SK-N-SH treated with all-trans-retinoic acid at 6 μM for 48 hours (cell line): Measurements from ENCODE around the gene BRINP3.

Experiments used
- BACH2 ChIP-seq: fragments of 250-450 bp; sonication (Bioruptor Pico); IDR thresholded peaks from 2 replicates; pipeline ENCODE4 v1.9.0; 2021; ENCODE audit warnings: mild to moderate bottlenecking, borderline replicate concordance
- CSDC2 ChIP-seq: fragments of 250-450 bp; sonication (Bioruptor Pico); IDR thresholded peaks from 2 replicates; pipeline ENCODE4 v1.5.0; 2020; ENCODE audit warnings: mild to moderate bottlenecking, moderate library complexity
- ISL1 ChIP-seq: fragments of 250-450 bp; sonication (Bioruptor Pico); IDR thresholded peaks from 2 replicates; pipeline ENCODE4 v2.1.2; 2022; ENCODE audit warnings: mild to moderate bottlenecking, moderate library complexity
- TCF4 ChIP-seq: fragments of 250-450 bp; sonication (Bioruptor Pico); IDR thresholded peaks from 2 replicates; pipeline ENCODE4 v1.8.0; 2021; ENCODE audit warnings: mild to moderate bottlenecking, moderate library complexity, borderline replicate concordance
- TOX ChIP-seq: fragments of 250-450 bp; sonication (Bioruptor Pico); IDR thresholded peaks from 2 replicates; pipeline ENCODE4 v1.8.0; 2021; ENCODE audit warnings: mild to moderate bottlenecking, moderate library complexity, borderline replicate concordance
- ZC3H10 ChIP-seq: fragments of 250-450 bp; sonication (Bioruptor Pico); IDR thresholded peaks from 2 replicates; pipeline ENCODE4 v1.5.1; 2021; ENCODE audit warnings: mild to moderate bottlenecking, moderate library complexity
- ZFP3 ChIP-seq: fragments of 250-450 bp; sonication (Bioruptor Pico); IDR thresholded peaks from 2 replicates; pipeline ENCODE4 v1.5.0; 2020; ENCODE audit warnings: mild to moderate bottlenecking, moderate library complexity
- ZFP30 ChIP-seq: fragments of 450-650 bp; formaldehyde crosslinking; IDR thresholded peaks from 2 replicates; pipeline ENCODE4 v1.5.0; 2022; ENCODE audit warnings: mild to moderate bottlenecking, moderate library complexity
- TF ChIP-seq, protein P1 (sequence below): fragments of 250-450 bp; sonication (Bioruptor Pico); IDR thresholded peaks from 2 replicates; pipeline ENCODE4 v1.8.0; 2021; ENCODE audit warnings: low read depth, mild to moderate bottlenecking, moderate library complexity, borderline replicate concordance
- TF ChIP-seq, protein P2 (sequence below): fragments of 250-450 bp; sonication (Bioruptor Pico); IDR thresholded peaks from 2 replicates; pipeline ENCODE4 v1.8.0; 2020; ENCODE audit warnings: mild to moderate bottlenecking, moderate library complexity, borderline replicate concordance
- TF ChIP-seq, protein P3 (sequence below): fragments of 250-450 bp; sonication (Bioruptor Pico); IDR thresholded peaks from 2 replicates; pipeline ENCODE4 v1.5.0; 2020; ENCODE audit warnings: mild to moderate bottlenecking, moderate library complexity

DNA sequence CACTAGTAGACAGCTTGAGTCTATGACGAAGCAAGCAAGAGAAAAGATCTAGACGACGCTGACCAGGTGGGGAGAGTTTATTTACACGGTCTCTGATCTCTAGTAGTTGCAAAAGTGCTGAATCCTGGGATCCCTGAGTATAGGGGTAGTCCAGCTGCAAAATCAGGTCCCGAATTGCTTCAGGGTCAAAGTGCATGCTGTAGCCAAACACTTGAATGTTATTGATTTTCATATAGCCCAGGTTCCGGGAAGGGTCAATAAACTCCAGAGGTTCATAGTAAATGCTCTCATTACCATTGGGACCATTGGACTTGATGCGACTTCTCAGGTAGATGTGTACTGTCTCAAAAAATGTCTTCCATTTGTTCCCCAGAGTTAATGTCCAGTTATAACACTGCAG is 379.6 kb downstream of the BRINP3 start:
- TF ChIP-seq, protein P1, sequence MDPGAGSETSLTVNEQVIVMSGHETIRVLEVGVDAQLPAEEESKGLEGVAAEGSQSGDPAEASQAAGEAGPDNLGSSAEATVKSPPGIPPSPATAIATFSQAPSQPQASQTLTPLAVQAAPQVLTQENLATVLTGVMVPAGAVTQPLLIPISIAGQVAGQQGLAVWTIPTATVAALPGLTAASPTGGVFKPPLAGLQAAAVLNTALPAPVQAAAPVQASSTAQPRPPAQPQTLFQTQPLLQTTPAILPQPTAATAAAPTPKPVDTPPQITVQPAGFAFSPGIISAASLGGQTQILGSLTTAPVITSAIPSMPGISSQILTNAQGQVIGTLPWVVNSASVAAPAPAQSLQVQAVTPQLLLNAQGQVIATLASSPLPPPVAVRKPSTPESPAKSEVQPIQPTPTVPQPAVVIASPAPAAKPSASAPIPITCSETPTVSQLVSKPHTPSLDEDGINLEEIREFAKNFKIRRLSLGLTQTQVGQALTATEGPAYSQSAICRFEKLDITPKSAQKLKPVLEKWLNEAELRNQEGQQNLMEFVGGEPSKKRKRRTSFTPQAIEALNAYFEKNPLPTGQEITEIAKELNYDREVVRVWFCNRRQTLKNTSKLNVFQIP (CRISPR knock-in tag): no peak
- TF ChIP-seq CSDC2 (CRISPR knock-in tag): no peak
- no peak for TF ChIP-seq TCF4 (CRISPR knock-in tag)
- no peak for TF ChIP-seq BACH2 (CRISPR knock-in tag)
- TF ChIP-seq ZFP3 (CRISPR knock-in tag): no peak
- no peak for TF ChIP-seq ZC3H10 (CRISPR knock-in tag)
- TF ChIP-seq ISL1 (CRISPR knock-in tag): no peak
- no peak for TF ChIP-seq TOX (CRISPR knock-in tag)
- no peak for TF ChIP-seq ZFP30 (CRISPR knock-in tag)
- TF ChIP-seq, protein P2, sequence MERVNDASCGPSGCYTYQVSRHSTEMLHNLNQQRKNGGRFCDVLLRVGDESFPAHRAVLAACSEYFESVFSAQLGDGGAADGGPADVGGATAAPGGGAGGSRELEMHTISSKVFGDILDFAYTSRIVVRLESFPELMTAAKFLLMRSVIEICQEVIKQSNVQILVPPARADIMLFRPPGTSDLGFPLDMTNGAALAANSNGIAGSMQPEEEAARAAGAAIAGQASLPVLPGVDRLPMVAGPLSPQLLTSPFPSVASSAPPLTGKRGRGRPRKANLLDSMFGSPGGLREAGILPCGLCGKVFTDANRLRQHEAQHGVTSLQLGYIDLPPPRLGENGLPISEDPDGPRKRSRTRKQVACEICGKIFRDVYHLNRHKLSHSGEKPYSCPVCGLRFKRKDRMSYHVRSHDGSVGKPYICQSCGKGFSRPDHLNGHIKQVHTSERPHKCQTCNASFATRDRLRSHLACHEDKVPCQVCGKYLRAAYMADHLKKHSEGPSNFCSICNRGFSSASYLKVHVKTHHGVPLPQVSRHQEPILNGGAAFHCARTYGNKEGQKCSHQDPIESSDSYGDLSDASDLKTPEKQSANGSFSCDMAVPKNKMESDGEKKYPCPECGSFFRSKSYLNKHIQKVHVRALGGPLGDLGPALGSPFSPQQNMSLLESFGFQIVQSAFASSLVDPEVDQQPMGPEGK: no peak
- TF ChIP-seq, protein P3, sequence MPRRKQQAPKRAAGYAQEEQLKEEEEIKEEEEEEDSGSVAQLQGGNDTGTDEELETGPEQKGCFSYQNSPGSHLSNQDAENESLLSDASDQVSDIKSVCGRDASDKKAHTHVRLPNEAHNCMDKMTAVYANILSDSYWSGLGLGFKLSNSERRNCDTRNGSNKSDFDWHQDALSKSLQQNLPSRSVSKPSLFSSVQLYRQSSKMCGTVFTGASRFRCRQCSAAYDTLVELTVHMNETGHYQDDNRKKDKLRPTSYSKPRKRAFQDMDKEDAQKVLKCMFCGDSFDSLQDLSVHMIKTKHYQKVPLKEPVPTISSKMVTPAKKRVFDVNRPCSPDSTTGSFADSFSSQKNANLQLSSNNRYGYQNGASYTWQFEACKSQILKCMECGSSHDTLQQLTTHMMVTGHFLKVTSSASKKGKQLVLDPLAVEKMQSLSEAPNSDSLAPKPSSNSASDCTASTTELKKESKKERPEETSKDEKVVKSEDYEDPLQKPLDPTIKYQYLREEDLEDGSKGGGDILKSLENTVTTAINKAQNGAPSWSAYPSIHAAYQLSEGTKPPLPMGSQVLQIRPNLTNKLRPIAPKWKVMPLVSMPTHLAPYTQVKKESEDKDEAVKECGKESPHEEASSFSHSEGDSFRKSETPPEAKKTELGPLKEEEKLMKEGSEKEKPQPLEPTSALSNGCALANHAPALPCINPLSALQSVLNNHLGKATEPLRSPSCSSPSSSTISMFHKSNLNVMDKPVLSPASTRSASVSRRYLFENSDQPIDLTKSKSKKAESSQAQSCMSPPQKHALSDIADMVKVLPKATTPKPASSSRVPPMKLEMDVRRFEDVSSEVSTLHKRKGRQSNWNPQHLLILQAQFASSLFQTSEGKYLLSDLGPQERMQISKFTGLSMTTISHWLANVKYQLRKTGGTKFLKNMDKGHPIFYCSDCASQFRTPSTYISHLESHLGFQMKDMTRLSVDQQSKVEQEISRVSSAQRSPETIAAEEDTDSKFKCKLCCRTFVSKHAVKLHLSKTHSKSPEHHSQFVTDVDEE (CRISPR knock-in tag): no peak
